Body of pancreas (tissue), 4 donors: ENCODE data around the gene HERC2.
"Not testable (repeated sequence)": the region's sequence is repeated elsewhere in the genome, so short reads cannot be mapped to it uniquely, and the experiment has no call there.

ENCODE experiments used
- CTCF ChIP-seq, 7 experiments: fragments of 450-650 bp in 4 of 7; fragments of 200-600 bp in 3 of 7; sonication (generic) in 3 of 7; IDR thresholded peaks; one replicate each; pipeline ENCODE4 v1.5.1; 2016 to 2019; ENCODE audit warnings: antibody characterized with exemption in 7 of 7
- POLR2A ChIP-seq, 3 donors: fragments of 450-650 bp; IDR thresholded peaks; one replicate each; pipeline ENCODE4 v1.6.1; 2016; ENCODE audit warnings: antibody characterized with exemption in 3 of 3, mild to moderate bottlenecking in 2 of 3

GRCh38 chr15:28137408-28138039, 184.5 kb downstream of the HERC2 start:
- TF ChIP-seq CTCF, POLR2A (IDR thresholded peaks at IDR 0.05): not testable (repeated sequence)
